GDM1 (cell line): ENCODE results near the gene TLE1.

Source experiments
- DNase-seq: peaks from one replicate; lab custom pipeline; 2025; lab: John Stamatoyannopoulos, UW

Gene TLE1

GRCh38 chr9:81543695-81544094, 145.7 kb downstream of the TLE1 start:
- no peak for DNase-seq

GRCh38 chr9:81542118-81542889, 147.0 kb downstream of the TLE1 start:
- DNase-seq = no peak

DNA sequence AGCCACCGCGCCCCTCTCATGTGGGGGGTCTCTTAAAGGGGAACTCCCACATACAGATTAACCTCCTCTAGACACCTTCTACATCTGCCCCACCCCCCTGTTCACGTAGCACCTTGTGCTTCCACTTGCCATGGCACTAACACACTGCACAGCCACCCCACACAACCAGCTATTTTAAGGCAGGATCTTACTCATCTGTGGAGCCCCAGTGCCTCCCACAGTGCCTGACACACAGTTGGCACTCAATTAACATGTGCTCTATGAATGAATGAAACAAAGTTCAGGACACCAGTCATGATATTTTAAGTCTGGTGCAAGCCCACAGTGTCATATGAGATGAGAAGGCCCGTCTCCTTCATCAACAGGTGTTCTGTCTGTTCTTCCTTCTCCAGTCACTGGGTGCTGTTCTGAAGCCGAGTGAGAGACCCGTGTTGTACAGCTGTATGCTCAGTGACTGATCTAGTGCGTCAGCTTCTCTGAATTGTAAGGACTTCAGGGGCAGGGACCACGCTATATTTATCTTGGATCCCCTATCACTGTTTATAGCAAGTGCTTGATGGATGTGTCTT, 149.1 kb downstream of the TLE1 start:
- DNase-seq = no peak

- DNase-seq = no peak
These were observed 150.0 kb downstream of the TLE1 start for GRCh38 chr9:81539317-81539716.

DNA sequence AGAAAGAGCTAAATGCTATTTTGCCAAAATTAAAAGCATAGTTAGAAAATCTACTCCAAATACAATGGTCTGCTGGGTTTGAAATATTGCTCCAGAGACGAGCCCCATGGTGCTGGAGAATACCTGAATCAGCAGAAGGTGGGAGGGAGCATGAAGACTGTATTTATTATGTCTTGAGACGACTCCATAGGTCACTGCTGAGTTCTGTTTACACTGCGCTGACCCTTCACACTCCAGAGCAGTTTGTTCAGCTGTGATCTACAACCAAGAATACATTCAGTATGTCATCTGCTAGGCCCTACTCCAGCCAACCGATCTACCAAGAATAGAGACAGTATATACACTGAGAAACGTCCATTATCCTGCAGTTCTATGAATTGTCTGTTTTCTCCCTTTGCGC, 150.5 kb downstream of the TLE1 start:
- no peak for DNase-seq

DNA sequence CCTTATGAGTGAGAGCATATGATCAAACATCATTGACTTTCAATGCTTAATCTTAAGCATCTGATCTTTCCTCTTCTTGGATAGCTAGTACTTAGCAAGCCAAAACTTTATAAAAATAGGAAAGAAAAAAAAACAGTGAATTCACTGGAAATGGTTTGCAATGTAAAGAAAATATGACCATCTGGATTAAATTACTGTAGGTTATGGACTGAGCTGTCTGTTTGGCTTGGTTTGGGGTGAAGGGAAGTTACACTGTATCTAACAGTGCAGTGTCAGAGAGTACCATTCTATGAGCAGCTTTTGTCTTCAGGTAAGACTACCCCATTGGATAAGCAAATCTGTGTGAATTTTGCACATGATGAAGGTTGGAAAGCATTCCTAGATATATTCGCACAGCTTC, 151.4 kb downstream of the TLE1 start:
- DNase-seq = no peak

GRCh38 chr9:81536242-81537025, 152.9 kb downstream of the TLE1 start:
- DNase-seq = no peak

- no peak for DNase-seq
These were observed 153.7 kb downstream of the TLE1 start for GRCh38 chr9:81535542-81536241.

DNA sequence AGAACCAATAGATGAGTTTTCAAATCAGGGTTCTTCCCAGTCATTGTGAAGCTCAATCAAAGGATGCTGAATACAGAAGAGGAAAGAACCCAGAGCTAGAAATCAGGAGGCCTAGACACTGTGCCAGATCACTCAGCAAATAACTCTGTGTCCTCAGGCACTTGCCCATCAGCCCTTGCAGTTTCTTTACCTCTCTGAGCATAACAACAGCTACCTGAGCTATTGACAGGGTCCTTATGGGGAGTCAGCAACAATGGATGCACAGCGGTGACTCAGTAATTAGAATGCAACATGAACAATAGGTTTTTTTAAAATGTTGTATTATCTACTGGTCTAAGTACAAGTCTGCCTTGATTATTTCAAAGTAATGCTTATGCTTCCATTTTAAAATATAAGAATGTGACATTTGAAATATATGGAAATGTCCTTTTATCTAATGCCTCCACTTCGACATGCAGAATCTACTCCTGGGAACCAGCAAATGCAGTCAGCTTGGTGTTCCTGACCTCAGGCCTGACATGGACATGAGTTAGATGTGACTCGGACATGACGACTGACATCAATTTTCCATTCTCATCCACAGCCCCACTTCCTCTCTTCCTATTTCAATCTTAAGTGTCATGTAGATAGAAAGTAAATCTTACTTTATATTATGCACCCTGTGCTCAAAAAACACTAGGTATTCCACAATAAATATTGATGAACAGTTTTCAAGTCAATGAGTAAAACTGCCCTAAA, 155.0 kb downstream of the TLE1 start:
- DNase-seq = no peak
